ENCODE measurements around the gene UVSSA.
"Not testable (repeated sequence)": the region's sequence is repeated elsewhere in the genome, so short reads cannot be mapped to it uniquely, and the experiment has no call there.

Gene UVSSA

GRCh38 chr4:1385373-1386340 lies 38.6 kb downstream of the UVSSA start:
- in situ Hi-C loops (cut with MboI; ENCODE audit: low sequenced_read_pairs, unreplicated experiment), result no loop called here
- TF ChIP-seq, protein P1, sequence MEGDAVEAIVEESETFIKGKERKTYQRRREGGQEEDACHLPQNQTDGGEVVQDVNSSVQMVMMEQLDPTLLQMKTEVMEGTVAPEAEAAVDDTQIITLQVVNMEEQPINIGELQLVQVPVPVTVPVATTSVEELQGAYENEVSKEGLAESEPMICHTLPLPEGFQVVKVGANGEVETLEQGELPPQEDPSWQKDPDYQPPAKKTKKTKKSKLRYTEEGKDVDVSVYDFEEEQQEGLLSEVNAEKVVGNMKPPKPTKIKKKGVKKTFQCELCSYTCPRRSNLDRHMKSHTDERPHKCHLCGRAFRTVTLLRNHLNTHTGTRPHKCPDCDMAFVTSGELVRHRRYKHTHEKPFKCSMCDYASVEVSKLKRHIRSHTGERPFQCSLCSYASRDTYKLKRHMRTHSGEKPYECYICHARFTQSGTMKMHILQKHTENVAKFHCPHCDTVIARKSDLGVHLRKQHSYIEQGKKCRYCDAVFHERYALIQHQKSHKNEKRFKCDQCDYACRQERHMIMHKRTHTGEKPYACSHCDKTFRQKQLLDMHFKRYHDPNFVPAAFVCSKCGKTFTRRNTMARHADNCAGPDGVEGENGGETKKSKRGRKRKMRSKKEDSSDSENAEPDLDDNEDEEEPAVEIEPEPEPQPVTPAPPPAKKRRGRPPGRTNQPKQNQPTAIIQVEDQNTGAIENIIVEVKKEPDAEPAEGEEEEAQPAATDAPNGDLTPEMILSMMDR (IDR thresholded peaks at IDR 0.05; ENCODE audit: borderline replicate concordance, control extremely low read depth, extremely low read depth, insufficient read depth, missing control alignments), result no peak
- DNase-seq (ENCODE audit: low spot score), result no peak

DNA sequence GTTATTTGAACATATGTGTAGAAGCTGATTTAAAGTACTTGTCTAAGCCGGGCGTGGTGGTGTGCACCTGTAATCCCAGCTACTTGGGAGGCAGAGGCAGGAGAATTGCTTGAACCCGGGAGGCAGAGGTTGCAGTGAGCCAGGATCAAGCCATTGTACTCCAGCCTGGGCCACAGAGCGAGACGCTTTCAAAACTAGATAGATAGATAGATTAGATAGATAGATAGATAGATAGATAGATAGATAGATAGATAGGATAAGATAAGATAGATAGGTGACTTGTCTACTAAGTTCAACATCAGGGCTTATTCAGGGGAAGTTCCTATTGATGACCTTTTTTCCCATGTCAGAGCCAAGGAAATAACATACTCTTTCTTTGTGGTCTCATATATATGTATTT lies 46.4 kb downstream of the UVSSA start:
- in situ Hi-C loops (cut with MboI; ENCODE audit: low sequenced_read_pairs, unreplicated experiment); DNase-seq (ENCODE audit: low spot score): not testable (repeated sequence)

DNA sequence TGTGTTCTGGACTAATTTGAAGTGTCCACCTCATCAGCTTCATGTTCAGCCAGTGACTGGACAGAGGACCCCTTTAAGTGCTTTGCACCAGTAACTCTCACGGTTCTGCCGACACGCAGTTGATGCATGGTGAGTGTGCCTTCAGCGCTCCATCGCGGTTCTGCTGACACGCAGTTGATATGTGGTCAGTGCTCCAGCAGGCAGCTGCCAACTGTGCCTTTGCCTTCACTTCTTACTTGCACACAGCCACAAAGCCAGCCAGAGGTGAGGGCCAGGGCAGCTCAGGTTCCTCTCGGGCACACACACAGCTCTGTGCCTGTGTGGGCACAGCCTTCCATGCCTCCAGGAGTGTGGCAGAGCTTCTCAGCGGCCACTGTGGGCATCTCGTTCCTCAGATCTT lies 46.9 kb downstream of the UVSSA start:
- DNase-seq (ENCODE audit: low spot score), result no peak
- TF ChIP-seq, protein P1 (IDR thresholded peaks at IDR 0.05; ENCODE audit: borderline replicate concordance, control extremely low read depth, extremely low read depth, insufficient read depth, missing control alignments), result no peak
- in situ Hi-C loops (cut with MboI; ENCODE audit: low sequenced_read_pairs, unreplicated experiment), result no loop called here

GRCh38 chr4:1394554-1395388 lies 47.8 kb downstream of the UVSSA start:
- DNase-seq (ENCODE audit: low spot score); in situ Hi-C loops (cut with MboI; ENCODE audit: low sequenced_read_pairs, unreplicated experiment): not testable (repeated sequence)

DNA sequence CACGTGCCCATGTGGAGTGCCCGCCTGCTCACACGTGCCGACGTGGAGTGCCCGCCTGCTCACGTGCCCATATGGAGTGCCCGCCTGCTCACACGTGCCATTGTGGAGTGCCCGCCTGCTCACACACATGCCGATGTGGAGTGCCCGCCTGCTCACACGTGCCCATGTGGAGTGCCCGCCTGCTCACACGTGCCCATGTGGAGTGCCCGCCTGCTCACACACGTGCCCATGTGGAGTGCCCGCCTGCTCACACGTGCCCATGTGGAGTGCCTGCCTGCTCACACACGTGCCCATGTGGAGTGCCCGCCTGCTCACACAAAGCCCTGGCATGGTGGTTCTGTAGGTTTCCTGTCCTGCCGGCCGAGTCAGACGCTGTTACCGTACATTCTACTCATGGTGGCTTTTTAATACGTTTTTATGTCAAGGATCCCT lies 48.4 kb downstream of the UVSSA start:
- DNase-seq (ENCODE audit: low spot score); in situ Hi-C loops (cut with MboI; ENCODE audit: low sequenced_read_pairs, unreplicated experiment): not testable (repeated sequence)

DNA sequence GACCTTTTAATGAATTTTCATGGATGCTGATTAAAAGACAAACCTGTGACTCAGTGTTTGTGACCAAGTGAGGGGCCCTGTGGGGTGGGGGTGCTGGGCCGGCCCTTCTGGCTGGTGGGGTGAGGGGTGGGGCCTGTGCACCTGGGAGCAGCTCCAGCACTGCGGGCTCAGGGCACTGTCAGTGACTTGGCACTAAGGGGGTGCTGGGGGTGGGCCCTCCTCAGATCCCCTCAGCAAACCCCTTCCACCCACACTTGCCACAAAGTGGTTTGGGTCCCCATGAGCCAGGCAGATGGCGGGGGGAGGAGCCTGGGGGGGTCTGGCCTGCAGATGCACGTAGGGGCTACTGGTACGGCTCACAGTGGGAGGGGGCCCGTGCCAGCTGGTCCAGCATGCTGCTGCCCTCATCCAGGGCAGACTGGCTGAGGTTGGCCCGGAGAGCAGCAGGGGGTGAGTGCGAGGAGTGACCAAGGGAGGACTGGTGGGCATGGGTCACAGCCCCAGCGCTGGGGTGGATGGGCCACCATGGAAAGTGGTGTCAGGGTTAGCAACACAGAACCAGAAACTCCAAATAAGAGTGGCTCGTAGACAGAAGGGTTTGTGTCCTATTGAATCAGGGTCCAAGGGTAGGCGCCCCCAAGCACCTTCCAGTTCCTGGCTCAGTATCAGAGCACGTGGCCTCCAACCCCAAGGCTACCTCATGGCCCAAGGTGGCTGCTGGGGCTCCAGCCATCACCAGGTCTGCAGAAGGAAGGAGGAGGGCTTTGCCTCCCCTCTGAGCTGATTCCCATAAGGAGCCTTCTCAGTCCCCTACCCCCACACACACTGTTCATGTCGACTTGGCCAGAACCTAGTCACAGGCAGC lies 49.2 kb downstream of the UVSSA start:
- in situ Hi-C loops (cut with MboI; ENCODE audit: low sequenced_read_pairs, unreplicated experiment), result no loop called here
- TF ChIP-seq, protein P1 (IDR thresholded peaks at IDR 0.05; ENCODE audit: borderline replicate concordance, control extremely low read depth, extremely low read depth, insufficient read depth, missing control alignments), result no peak
- no peak for DNase-seq (ENCODE audit: low spot score)

DNA sequence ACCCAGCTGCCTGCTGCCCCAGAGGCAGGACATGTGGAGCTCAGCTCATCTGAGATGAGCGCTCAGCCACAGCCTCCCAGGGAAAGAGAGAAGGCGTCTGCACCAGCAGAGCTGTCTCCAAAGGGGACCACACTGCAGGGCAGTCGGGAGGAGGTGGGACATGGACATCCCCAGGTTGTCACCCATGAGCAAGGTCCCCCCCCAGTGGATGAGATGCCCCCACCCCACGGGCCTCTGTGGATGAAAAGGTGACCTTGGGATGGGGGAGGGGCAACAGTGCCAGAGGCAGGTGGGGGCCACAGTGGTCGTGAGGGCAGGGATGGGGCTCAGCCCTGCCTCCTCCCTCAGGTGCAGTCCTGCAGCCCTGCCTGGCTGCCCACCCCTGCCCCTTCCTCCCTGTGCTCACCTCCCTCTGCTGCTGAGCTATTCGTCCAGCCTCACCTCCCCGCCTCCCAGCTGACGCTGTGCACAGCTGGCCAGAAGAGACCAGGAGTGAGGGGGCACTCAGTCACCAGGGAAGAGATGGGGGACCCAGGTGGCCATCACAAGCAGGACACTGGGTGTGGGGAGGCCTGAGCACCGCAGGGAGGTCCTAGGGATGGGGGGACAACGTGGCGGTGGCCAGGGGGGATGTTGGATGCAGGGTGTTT lies 49.9 kb downstream of the UVSSA start:
- in situ Hi-C loops (cut with MboI; ENCODE audit: low sequenced_read_pairs, unreplicated experiment), result no loop called here
- TF ChIP-seq, protein P1 (IDR thresholded peaks at IDR 0.05; ENCODE audit: borderline replicate concordance, control extremely low read depth, extremely low read depth, insufficient read depth, missing control alignments), result no peak
- no peak for DNase-seq (ENCODE audit: low spot score)

Measured in GM13976 (cell line).